ENCODE results near the gene PCK2. TPM values are rescaled to one million over a fixed set of nuclear protein-coding genes. Genes with fewer than 3 reads are reported as not detected.
A peak's percentile ranks its signal among the peaks of the same experiment; 100 is the strongest.

PCK2 gene
- total RNA-seq, 6 experiments from 2014 or later = 19.9 to 27.6 (median 24.0) TPM

GRCh38 chr14:24141097-24141880, 47.2 kb downstream of the PCK2 start, which contains the start of gene EMC9:
Gene EMC9, minus strand, starts transcription at chr14:24141591. Its CDS starts 287 bp downstream, at chr14:24141304.
- H3K27me3 Mint-ChIP-seq (ENCODE audit: insufficient read depth) = peaks cover 10% of the 10 kb centered on the region
- H3K36me3 Mint-ChIP-seq (ENCODE audit: low read depth) = peaks cover 42% of the 10 kb centered on the region
- DNase-seq = peak; percentile 99
- H3K4me1 Mint-ChIP-seq (ENCODE audit: low read depth) = peaks cover 75% of the 10 kb centered on the region
- peak; percentile 67 for TF ChIP-seq CTCF (IDR thresholded peaks at IDR 0.05)
- H3K27ac Mint-ChIP-seq = peak within 1 kb of the TSS; percentile 87
- no peaks in the 10 kb centered on the region for H3K9me3 Mint-ChIP-seq
- peak within 1 kb of the TSS; percentile 95 for H3K4me3 Mint-ChIP-seq

GRCh38 chr14:24143511-24143910, 49.4 kb downstream of the PCK2 start:
- Mint-ChIP-seq H3K36me3 (ENCODE audit: low read depth) (peaks cover 27% of the 10 kb centered on the region), H3K27ac (peak overlapping the region; percentile 61), H3K27me3 (ENCODE audit: insufficient read depth) (peaks cover 13% of the 10 kb centered on the region), H3K4me1 (ENCODE audit: low read depth) (peaks cover 65% of the 10 kb centered on the region), H3K9me3 (no peaks in the 10 kb centered on the region), H3K4me3 (no peak overlapping the region)
- peak; percentile 21 for DNase-seq
- no peak for TF ChIP-seq CTCF (IDR thresholded peaks at IDR 0.05)

GRCh38 chr14:24144451-24144850, 50.3 kb downstream of the PCK2 start:
- Mint-ChIP-seq H3K36me3 (ENCODE audit: low read depth) (peaks cover 18% of the 10 kb centered on the region), H3K4me3 (peak overlapping the region; percentile 50; the same call in 1 of the 2 replicates), H3K27me3 (ENCODE audit: insufficient read depth) (peaks cover 11% of the 10 kb centered on the region), H3K27ac (peak overlapping the region; percentile 55; the same call in 1 of the 2 replicates), H3K9me3 (no peaks in the 10 kb centered on the region), H3K4me1 (ENCODE audit: low read depth) (peaks cover 65% of the 10 kb centered on the region)
- no peak for DNase-seq
- TF ChIP-seq CTCF (IDR thresholded peaks at IDR 0.05) = no peak

- Mint-ChIP-seq H3K27me3 (ENCODE audit: insufficient read depth) (peaks cover 11% of the 10 kb centered on the region), H3K27ac (peak overlapping the region; percentile 97), H3K36me3 (ENCODE audit: low read depth) (peaks cover 13% of the 10 kb centered on the region), H3K9me3 (no peaks in the 10 kb centered on the region), H3K4me3 (peak overlapping the region; percentile 98), H3K4me1 (ENCODE audit: low read depth) (peaks cover 57% of the 10 kb centered on the region)
- TF ChIP-seq CTCF (IDR thresholded peaks at IDR 0.05) = no peak
- DNase-seq = no peak
These were observed 51.1 kb downstream of the PCK2 start for GRCh38 chr14:24145219-24145618.

- peak overlapping the region; percentile 98 for H3K4me3 Mint-ChIP-seq
- peaks cover 55% of the 10 kb centered on the region for H3K4me1 Mint-ChIP-seq (ENCODE audit: low read depth)
- TF ChIP-seq CTCF (IDR thresholded peaks at IDR 0.05) = no peak
- peak; percentile 57 for DNase-seq
- peaks cover 7% of the 10 kb centered on the region for H3K27me3 Mint-ChIP-seq (ENCODE audit: insufficient read depth)
- peak overlapping the region; percentile 97 for H3K27ac Mint-ChIP-seq
- H3K36me3 Mint-ChIP-seq (ENCODE audit: low read depth) = peaks cover 13% of the 10 kb centered on the region
- no peaks in the 10 kb centered on the region for H3K9me3 Mint-ChIP-seq
These were observed 51.8 kb downstream of the PCK2 start for GRCh38 chr14:24145690-24146452.
